MCF 10A (cell line): ENCODE results near the gene FANCC. TPM values are rescaled to one million over a fixed set of nuclear protein-coding genes. Genes with fewer than 3 reads are reported as not detected.

Experiments used
- BruUV-seq: library from RNA; stranded (reverse); fragments of 400-500 nt; replicated peaks from 2 replicates; lab custom pipeline; 2021; lab: Mats Ljungman, UMichigan
- CTCF ChIA-PET: fragments of 300-600 bp; sonication (Branson Sonifier 250); formaldehyde crosslinking; extraction: SDS; loops from one replicate; lab custom pipeline; 2021; ENCODE audit warnings: antibody characterized with exemption, inconsistent platforms; lab: Yijun Ruan, JAX
- POLR2A ChIA-PET: fragments of 300-600, 350-650 bp; sonication (Branson Sonifier 250); formaldehyde crosslinking; extraction: SDS; loops from one replicate; lab custom pipeline; 2020; ENCODE audit warnings: antibody characterized with exemption, inconsistent platforms; lab: Yijun Ruan, JAX
- DNase-seq: peaks from one replicate; pipeline ENCODE4 v3.0.0-alpha.2; 2018; ENCODE audit not compliant: unreplicated experiment
- H3K27ac Mint-ChIP-seq: one replicate; pipeline ENCODE4 v1.8.0; 2022; ENCODE audit warnings: mild to moderate bottlenecking, low read depth, mixed read lengths; ENCODE audit not compliant: unreplicated experiment
- H3K27me3 Mint-ChIP-seq: one replicate; pipeline ENCODE4 v1.8.0; 2022; ENCODE audit warnings: mixed read lengths; ENCODE audit not compliant: insufficient read depth, unreplicated experiment
- H3K36me3 Mint-ChIP-seq: one replicate; pipeline ENCODE4 v1.8.0; 2022; ENCODE audit warnings: mild to moderate bottlenecking, moderate library complexity, mixed read lengths; ENCODE audit not compliant: insufficient read depth, unreplicated experiment
- H3K4me1 Mint-ChIP-seq: one replicate; pipeline ENCODE4 v1.8.0; 2022; ENCODE audit warnings: mixed read lengths; ENCODE audit not compliant: insufficient read depth, unreplicated experiment
- H3K4me3 Mint-ChIP-seq: one replicate; pipeline ENCODE4 v1.8.0; 2022; ENCODE audit warnings: mild to moderate bottlenecking, moderate library complexity, mixed read lengths; ENCODE audit not compliant: unreplicated experiment
- H3K9me3 Mint-ChIP-seq: one replicate; pipeline ENCODE4 v1.8.0; 2022; ENCODE audit warnings: mixed read lengths; ENCODE audit not compliant: unreplicated experiment
- intact Hi-C: fragments of 100-400 bp; cut with micrococcal nuclease; formaldehyde crosslinking; loops from 2 replicates; pipeline ENCODE4 v1.14.1; 2022
- total RNA-seq: library from RNA; stranded (reverse); gene quantifications from 2 replicates; pipeline ENCODE4 v1.2.3, GENCODE V29; 2022
- TF ChIP-seq, protein P1 (sequence below): fragments of 200-600 bp; IDR thresholded peaks from one replicate; pipeline ENCODE4 v1.8.0; 2022; ENCODE audit warnings: antibody characterized with exemption, mild to moderate bottlenecking; ENCODE audit not compliant: unreplicated experiment

The FANCC gene
- total RNA-seq, 1 experiment from 2014 or later = 12.1 TPM

DNA sequence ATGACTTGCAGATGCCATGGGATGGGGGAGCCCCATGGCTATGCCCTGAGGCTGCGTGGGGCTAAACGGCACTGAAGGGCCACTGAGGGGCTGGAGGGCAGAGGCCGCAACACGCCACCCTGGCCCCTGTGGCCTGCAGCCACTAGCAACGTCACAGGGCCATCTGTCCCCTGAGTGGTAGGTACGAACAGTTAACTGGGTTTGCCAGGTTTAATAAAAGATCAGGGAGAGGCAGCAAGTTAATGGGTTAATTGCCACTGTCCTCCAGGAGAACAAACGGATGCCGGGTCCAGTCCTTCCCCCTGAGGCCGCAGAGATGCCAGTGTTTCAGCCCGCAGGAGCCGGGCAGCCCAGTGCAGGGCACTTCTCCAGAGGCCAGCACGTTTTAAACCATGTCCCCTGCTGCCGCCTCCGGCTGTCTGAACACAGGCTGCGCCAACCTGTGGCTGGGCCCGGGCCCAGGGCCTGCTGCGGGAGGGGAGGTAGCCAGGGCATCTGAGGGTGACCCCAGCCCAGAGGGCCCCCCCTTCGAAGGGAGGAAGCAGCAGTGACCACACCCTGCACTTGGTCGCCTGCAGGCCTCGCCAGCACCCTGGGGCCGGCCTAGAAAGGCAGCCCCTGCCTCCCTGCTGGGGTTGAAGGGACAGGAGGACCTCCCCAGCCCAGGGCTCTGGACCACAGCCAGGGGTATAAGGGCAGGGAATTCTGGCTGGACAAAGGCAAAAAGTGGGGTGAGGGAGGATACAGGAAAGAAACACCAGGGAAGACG is 227.3 kb downstream of the FANCC start:
- POLR2A ChIA-PET = no interaction called here
- H3K36me3 Mint-ChIP-seq = peaks cover 89% of the 10 kb centered on the region

DNA sequence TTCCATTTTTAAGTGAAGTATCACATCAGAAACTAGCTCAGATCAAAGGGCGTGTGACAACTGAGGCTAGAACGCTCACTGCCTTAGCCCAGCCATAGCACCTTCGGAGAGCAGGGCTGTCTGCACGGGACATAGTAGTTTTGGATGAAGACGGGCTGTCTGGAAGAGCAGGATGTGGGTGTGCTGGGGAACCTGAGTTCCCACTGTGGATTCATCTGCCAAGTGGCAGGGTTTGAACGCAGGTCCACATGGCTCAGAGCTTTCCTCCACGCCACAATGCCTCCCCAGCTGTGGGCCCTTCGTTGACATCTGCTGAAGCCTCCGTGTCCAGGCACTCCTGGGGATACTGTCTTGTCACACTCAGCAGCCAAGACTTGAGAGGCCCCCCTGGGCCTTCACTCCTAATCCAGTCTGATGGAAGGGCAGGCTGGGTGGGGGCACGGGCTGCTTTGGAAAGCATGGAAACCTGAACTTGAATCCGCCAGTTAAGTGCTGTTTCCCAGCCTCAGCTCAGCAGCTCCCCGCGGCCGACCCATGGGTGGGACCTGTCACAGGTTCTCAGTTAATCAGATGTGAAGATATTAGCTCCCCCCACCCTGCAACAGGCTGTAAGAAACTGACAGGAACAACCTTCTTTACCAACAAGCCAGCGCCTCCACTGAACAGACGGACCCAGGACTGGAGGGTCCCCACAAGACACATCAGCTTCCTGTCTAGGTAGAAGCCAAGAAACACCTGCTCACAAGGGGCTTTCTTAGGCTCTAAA is 228.1 kb downstream of the FANCC start:
- POLR2A ChIA-PET = no interaction called here
- CTCF ChIA-PET = interaction anchor here (0.6 to 3.4 kb wide), 3 partner anchors 42 to 1910 kb away, joined by 3 to 14 read pairs (median 8); no protein-coding TSS in a partner anchor
- intact Hi-C loops = no loop called here
- Mint-ChIP-seq H3K27ac (peak overlapping the region; percentile 35), H3K4me3 (no peak overlapping the region), H3K36me3 (peaks cover 90% of the 10 kb centered on the region), H3K4me1 (peaks cover 23% of the 10 kb centered on the region), H3K9me3 (no peaks in the 10 kb centered on the region), H3K27me3 (no peaks in the 10 kb centered on the region)
- no TSS peak for BruUV-seq
- DNase-seq = no peak
- TF ChIP-seq, protein P1, sequence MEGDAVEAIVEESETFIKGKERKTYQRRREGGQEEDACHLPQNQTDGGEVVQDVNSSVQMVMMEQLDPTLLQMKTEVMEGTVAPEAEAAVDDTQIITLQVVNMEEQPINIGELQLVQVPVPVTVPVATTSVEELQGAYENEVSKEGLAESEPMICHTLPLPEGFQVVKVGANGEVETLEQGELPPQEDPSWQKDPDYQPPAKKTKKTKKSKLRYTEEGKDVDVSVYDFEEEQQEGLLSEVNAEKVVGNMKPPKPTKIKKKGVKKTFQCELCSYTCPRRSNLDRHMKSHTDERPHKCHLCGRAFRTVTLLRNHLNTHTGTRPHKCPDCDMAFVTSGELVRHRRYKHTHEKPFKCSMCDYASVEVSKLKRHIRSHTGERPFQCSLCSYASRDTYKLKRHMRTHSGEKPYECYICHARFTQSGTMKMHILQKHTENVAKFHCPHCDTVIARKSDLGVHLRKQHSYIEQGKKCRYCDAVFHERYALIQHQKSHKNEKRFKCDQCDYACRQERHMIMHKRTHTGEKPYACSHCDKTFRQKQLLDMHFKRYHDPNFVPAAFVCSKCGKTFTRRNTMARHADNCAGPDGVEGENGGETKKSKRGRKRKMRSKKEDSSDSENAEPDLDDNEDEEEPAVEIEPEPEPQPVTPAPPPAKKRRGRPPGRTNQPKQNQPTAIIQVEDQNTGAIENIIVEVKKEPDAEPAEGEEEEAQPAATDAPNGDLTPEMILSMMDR = no peak

More for the DNA sequence above, 227.3 kb downstream of the FANCC start:
- TF ChIP-seq, protein P1 = no peak
- H3K4me1 Mint-ChIP-seq = peaks cover 23% of the 10 kb centered on the region
- H3K27ac Mint-ChIP-seq = peak overlapping the region; percentile 35
- CTCF ChIA-PET = no interaction called here
- no peaks in the 10 kb centered on the region for H3K27me3 Mint-ChIP-seq
- DNase-seq = no peak
- no peaks in the 10 kb centered on the region for H3K9me3 Mint-ChIP-seq
- BruUV-seq = no TSS peak
- intact Hi-C loops = no loop called here
- no peak overlapping the region for H3K4me3 Mint-ChIP-seq

- intact Hi-C loops = no loop called here
- Mint-ChIP-seq H3K9me3 (no peaks in the 10 kb centered on the region), H3K4me3 (no peak overlapping the region), H3K4me1 (peaks cover 23% of the 10 kb centered on the region), H3K27me3 (no peaks in the 10 kb centered on the region), H3K27ac (peak overlapping the region; percentile 39), H3K36me3 (peaks cover 92% of the 10 kb centered on the region)
- CTCF ChIA-PET = interaction anchor here (1.2 to 3.4 kb wide), 3 partner anchors 43 to 407 kb away, joined by 4 to 14 read pairs (median 8); partner anchors contain the start of gene AOPEP
- no peak for DNase-seq
- TF ChIP-seq, protein P1 = no peak
- no TSS peak for BruUV-seq
- POLR2A ChIA-PET = no interaction called here
Measured at GRCh38 chr9:95088421-95089161, 228.9 kb downstream of the FANCC start.
